GM19035 (cell line): ENCODE results near the gene DAAM1.
A peak's percentile ranks its signal among the peaks of the same experiment; 100 is the strongest.

Source experiments
- ATAC-seq: cut with Tn5 transposase; IDR thresholded peaks from one replicate; pipeline ENCODE4 v1.9.1; 2021; ENCODE audit not compliant: unreplicated experiment

DAAM1 gene

DNA sequence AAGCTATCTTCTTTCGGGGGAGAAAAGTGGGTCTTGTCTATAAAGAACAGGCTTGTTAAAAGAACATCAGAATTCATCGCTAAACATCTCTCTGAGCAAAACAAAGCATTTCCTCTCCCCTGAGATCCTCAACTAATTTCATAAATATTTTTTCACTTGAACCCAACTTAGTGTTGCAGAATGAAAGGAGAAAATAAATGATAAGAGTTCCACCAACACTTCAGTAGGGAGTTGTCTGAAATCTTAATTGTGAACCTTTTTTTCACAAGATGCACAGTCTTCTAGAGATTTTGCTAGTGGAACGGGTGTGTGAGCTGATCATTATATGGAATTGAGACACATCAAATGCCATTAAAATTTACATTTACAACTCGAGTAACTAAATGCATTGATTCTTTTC, 1.3 kb upstream of the DAAM1 start:
- no peak for ATAC-seq

DNA sequence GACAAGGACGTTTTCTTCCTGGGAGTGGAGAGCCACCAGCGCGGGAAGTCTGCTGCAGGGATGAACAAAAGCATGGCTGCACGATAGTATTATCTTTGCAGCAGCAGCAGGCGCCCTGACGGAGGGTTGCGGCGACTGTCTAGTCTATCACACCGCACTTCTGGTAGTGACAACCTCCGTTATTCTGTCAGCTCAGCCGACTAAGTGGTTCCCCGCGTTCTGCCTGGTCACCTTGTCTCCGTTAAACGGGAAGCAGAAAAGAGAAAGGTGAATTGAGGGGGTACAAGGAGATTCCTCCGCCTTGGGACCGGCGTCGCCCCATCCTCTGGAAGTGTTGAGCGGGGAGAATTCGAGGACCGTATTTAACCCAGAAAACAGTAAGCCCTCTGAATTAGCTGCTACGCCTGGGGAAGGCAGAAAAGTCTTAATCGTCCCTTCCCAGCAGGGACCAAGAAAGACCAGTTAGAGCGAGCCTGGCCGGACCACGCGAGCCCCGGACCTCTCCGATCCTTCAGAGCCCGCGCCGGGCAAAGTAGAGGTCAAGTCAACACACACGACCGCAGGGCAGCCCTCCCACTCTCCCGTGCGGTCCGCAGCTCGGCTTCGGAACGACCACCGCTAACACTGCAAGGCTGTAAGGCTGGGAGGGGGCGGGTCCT, 536 bp upstream of the DAAM1 start:
- peak; percentile 23 for ATAC-seq

DNA sequence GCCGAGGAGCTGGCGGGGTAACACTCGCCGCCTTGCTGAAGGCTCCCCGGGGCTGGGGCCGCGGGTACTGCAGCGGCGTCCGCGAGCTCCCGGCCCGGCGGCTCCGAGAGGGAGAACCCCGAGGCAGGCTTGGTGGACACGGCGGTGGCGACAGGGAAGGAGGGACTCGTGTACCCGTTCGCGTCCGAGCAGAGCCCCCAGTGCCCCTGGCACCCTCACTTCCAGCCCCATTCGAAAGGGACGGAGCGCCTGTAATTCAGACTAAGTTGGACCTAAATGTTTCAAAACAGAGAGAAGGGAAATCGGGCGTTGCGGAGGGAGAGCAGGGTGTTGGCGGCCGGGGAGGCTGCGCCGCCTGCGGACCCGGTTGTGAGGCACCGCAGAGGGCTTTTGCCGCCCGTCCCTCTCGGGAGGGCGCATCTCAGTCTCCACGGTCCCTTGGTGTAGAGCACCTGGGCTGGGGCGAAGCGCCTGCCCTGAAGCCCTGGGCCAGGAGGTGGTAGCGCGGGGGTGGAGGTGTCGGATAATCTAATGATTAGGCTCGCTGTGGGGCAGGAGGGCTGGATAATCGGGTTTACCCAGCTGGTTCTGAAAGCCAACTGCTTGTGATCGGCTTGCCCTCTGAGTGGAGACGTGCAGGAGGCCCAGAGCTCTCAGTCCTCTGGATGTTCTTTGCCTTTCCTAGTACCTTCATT, 771 bp downstream of the DAAM1 start:
- ATAC-seq: peak; percentile 18

DNA sequence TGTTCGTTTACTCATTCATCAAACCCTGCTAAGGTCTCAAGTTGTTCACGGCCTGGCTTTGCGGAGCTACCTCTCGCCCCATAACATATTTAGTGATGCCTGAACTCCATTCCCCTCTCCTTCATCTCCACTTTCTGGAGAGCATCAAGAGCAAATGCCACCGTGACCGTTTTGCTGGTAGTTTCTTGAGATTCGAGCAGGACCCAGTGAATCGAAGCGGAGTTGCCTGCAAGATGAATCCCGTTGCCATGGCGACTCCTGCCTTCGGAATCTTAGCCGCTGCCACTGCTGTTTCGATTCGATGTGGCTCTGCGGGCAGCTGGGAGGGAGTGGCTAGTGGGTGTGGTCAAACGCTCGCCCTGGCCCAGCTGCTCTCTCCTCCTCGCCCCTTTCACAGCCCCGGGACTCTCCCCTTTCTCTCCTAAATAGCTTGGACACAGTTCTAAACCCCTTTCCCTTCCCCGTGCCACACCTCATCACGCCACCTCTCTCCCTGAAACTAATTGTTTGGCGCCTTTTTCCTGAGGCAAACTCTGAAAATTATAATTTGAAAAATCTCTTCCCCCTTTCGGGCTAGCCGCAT, 1.4 kb downstream of the DAAM1 start:
- ATAC-seq: peak; percentile 44

DNA sequence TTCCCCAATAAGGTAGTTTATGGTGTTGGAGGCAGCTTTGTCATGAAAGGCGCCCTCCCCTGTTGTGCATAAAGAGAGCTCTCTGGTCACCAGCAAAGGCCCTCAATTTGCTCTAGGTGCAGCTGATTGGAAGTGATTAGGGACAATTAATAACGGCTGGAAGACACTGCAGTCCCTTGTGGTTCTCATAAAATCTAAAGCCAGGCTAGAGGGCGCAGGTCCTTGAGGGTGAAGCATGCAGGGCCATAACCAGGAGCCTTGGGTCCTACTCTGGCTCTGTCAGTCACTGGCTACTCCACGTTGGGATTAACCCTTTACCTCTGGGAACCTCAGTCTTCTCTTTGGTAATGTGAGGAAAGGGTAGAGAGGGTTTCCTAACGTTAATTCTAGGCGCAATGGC, 1.9 kb downstream of the DAAM1 start:
- no peak for ATAC-seq

DNA sequence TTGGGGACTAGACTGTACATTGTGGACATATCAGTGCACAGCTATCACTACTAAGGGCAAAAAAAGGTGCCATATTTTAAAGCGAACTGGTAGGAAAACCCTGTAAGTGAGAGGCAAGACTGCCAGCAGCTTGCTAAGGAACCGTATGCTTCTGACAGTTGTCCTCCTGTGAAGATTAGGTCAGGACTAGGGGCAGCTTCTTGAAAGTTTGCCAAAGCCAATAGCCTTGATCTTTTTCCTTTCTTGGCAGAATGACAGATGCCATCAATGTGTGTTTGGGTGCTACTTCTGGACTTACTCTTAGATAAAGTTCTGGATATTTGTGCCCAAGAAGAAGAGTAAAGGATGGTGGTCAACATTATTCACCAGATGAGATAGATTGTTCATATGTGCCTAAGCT, 7.4 kb downstream of the DAAM1 start:
- no peak for ATAC-seq

DNA sequence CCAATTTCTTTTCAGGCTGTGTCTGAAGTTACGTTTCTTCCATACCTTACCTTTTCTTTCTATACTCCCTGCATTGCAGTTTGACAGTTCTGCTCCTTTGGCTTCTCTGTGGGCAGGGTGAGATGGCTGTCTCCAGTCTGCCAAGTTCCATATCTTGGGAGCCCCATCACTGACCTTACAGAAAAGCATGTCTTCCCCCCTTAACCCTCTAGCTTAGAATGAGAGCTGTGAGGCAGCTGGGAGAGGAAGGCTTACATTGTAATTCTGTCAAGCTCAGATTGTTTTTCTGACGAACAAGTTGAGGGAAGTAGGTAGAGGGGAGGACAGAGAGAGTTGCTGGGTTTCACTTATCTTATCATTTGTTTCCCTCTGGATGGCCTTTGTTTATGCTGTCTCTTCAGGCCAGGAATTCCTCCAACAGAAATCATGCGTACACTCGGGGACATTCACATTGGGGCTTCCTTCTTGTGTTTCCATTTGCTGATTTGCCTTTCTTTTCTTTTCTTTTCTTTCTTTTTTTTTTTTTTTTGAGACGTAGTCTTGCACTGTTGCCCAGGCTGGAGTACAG, 9.3 kb downstream of the DAAM1 start:
- ATAC-seq: no peak

DNA sequence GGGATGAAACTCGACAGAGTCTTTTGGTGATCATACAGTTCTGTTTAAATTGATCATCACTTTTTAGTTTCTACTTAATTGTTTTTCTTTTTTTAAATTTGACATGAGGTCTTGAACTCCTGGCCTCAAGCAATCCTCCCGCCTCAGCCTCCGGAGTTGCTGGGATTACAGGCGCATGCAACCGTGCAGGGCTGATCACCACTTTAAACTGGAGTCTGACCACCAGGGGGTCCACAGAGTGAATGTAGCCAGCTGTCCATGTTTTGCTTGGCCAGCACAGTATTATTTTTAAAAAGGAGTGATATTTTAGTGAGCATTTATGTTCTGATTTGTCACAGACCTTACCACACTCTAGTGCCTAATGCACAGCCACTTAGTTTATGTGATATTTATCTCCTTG, 10.7 kb downstream of the DAAM1 start:
- no peak for ATAC-seq

DNA sequence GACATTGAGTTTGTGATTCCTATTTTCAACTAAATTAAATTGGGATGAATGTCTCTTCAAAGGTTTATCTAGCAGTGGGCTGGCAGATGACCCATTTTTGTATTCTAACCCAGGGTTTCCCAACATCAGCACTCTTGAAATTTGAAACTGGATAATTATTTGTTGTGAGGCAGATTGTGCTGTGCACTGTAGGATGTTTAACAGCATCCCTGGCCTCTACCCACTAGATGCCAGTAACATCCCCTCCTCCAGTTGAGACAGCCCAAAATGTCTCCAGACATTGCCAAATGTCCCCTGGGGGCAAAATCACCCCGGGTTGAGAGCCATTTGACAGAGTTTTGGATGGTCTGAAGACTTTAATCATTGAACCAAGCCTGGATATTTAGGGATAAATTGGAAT, 11.1 kb downstream of the DAAM1 start:
- no peak for ATAC-seq

DNA sequence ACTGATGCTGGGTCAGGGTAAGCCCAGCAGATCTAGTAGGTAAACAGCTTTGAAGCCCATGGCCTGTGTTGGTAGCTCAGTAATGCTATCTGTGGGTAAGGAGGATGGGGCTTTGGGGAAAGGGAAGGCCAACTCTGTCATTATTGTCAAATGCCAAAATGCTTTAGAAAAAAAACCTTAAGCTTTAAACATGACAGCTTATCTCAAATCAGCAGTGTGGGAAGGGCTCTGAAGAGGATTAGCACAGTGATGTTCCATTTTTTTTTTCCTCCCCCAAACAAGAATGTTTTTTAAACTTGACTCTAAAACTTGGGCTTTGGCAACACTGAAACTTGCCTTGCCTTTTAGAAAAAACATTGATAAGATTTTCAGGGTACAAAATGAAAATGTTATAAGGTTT, 11.7 kb downstream of the DAAM1 start:
- ATAC-seq: no peak

DNA sequence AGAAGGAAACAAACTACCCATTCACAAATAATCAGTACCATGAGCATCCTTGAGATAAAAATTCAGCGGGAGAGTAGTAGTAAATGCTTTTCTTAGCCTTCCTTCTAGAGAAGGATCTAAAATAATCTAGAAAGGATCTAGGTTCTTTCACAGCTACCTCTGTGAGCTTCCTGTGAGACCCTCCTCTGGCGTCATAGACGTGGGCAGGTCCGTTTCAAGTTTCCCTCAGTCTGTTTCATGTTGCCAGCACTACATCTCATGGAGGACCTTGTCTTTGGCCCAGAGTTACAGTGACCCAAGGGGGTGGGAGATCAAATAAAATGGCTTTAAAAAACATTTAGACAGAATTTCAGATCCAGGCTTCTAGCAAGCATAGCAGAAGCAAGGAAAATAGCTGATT, 13.6 kb downstream of the DAAM1 start:
- ATAC-seq: no peak

DNA sequence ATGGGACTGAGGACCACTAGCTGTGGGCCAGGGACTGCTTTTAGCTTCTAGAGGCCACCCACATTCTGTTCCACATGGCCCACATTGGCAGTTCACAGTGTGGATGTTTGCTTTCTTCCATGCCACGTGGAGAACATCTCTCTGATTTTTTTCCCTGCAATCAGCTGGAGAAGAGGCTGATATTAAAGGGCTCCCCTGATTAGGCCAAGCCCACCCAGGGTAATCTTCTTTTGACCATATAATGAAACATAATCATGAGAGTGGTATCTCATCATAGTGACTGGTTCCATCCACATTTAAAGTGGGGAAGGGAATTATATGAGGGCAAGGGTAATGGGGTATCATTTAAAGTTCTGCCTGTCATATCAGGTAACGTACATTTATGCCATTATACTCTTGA, 15.8 kb downstream of the DAAM1 start:
- no peak for ATAC-seq

DNA sequence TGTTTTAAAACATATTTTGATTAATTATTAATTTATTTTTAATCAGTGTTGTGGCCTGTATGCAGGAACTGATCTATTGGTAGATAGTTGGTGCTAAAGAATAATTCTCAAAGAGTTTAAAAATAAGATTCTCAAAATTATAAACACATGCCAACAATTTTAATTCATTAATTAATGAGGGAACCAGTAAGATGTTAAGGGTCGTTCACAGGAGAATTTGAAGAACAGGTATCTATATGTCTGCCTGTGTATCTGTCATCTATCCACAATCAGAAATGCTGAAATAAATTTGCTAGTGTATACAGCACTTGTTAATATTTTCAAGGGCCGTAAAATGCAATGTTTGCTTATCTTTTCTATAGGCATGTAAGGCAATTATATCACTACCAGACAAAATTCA, 18.4 kb downstream of the DAAM1 start:
- no peak for ATAC-seq

DNA sequence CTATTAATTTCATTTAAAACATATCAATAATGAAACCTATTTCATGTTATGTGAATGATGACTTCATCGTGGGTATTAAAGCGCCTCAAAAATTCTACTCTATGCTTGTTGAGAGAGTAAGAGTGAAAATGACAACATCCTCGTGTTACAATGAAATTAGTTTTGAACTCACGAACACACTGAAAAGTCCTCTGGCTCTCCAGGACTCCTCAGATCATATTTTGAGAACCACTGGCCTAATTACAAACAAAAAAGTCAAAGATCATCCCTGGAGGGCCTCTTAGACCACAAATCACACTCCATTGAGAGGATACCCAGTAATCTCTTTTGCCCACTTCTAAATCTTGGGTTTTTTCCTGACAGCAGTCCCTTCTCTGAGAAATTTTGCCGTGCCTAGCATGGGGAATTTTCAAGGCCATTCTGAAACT, 19.1 kb downstream of the DAAM1 start:
- ATAC-seq: peak; percentile 63

DNA sequence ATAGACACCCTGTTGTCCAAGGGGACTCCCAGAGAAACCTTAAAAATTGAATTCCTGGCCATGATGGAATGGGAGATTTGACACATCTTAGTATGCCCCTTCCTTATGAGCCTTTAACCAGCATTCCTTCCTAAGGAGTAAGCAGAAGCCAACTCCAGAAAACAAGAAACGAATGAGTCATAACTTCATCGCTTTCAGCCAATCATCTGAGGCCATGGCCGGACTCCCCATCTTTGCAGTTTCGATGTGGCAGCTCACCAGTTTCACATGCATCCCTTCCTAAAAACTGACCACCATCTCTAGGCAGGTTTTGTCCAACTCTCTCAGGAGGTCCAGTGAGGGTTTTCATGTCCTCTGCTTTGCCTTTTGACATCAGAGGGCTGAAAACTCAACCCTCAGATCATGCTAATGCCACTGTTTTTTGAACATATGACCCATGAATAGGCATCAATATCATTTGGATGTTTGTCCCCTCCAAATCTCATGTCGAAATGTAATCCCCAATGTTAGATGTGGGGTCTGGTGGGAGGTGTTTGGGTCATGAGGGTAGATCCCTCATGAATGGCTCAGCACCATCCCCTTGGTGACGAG, 19.9 kb downstream of the DAAM1 start:
- ATAC-seq: peak; percentile 66

DNA sequence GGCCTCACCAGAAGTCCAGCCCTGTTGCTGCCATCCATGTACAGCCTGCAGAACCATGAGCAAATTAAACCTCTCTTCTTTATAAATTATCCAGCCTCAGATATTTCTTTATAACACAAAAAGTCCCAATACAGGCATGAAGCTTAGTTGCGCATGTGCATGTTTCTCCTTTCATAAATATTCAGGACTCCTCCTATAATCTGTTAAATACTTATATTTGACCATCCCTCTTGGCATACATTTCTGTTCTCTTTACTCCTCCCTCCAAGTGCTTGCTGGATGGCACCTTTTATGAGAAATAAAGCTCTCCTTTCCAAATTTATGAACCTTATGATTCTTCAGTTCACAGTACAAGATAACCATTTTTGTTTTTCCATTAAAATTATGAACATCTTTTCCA, 20.5 kb downstream of the DAAM1 start:
- no peak for ATAC-seq

DNA sequence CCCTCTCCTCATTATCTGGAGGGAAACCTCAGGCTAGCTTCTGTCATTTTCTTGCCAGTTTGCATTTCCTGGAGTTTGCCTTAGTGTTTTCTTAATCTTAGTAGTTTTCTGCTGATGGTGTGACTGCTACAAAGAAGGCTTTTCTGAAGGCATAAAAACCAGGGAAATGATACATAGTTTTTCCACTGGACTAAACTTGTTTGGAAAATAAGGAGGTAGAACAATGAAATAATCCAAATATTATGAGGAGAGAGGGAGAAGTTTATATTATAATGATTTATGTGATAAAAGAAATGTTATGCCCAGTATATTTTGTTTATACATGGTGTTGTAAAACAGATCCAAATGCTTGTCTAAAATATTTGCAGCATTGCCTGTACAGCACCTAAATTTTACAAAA, 22.2 kb downstream of the DAAM1 start:
- no peak for ATAC-seq

DNA sequence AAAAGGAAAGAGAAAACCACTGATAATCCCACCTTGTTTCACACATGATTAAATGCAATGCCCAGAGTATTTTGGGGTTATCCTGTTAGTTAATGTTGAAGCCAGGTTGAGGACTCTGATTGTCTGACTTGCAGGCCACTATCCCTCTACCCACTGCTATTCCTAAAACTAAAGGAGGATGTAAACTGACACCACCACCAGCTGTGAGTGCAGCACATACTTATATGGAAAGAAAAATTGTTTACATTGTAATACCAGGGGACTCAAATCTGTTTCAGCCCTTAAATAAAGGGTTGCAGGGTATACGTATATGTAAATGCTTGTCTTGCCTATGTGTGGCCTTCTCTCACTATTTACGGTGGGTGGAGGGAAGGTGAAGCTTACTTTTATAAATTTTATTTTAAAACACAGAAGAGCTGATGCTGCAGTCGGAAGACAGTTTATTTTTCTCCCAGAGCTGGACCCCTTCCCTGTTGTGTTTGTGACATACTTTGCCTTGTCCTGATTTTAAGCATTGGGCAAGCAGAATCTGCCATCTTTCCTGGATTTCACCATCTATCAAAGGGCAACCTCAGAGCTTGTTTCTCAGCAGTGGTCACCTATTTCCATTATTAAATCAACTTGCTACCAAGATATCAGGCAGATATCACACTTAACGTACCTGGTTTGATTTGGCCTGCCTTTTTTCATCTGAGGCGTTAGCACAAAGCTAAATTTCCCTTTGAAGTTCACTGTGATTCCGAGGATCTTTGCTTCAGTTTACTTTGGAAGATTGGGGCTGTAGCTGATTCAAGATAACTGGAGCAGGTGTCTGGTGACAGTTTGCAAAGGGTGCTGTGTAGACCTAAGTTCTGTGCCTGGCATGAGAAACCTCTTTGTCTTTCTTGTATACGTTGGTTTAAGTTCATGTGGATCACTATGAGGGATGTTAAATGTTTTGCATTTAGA, 25.2 kb downstream of the DAAM1 start:
- ATAC-seq: no peak

DNA sequence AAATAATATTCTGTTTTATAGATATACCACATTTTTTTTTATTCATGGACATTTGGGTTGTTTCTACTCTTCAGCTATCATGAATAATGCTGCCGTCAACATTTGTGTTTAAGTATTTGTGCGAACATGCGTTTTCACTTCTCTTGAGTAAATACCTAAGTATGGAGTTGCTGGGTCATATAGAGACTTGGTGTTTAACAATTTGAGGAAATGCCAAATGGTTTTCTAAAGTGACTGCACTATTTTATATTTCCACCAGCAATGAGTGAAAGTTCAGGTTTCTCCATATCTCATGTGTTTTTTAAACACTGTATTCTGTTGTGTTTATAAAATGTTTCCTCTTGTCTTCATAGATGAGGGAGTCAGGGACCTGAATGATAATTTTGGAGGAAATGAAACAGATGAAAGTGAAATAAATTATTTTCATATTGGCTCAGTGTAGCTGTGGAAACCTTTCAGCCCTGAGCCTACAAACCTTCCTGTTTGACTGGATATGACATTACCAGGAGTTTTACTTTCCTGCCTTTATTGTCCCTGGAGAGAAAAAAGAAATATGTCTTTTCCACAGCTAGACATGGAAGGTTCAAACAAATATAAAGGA, 26.3 kb downstream of the DAAM1 start:
- peak; percentile 56 for ATAC-seq

DNA sequence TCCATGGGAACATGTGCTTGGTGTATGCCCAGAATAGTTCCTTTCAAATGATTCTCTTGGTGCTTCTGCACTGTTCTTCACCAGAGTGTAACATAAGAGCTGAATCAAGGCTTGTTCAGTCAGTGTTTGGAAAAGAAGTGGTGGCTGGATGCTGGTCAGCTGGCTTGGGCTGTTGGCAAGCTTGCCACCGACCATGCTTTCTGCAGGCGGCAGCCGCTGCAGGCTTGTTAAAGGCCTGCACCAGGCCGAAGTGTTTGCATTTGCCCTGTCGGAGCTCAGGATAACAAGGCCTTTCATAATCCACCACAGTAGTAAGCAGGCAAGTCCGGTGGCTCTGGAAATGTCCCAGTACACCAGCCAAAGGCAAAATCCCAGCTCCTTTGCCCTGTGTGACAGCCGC, 26.9 kb downstream of the DAAM1 start:
- ATAC-seq: no peak
